ENCODE data around the gene EDA. TPM values are rescaled to one million over a fixed set of nuclear protein-coding genes. Genes with fewer than 3 reads are reported as not detected.

The EDA gene
- total and polyA plus RNA-seq, 10 of the 15 experiments (the other 5 are each of a cell fraction or from before 2014, with no cell fraction given): 0.06 TPM; not detected in 9

GRCh38 chrX:69741721-69742120 is 125.8 kb downstream of the EDA start (continued):
- TF ChIP-seq STAT1 (conservative IDR thresholded peaks at IDR 0.05) (no peak), MEF2B (IDR thresholded peaks at IDR 0.05; ENCODE audit: partially characterized antibody, poor library complexity, severe bottlenecking) (no peak), ZNF384 (IDR thresholded peaks at IDR 0.05; ENCODE audit: borderline replicate concordance, low read depth, low read length) (no peak), SUPT20H (IDR thresholded peaks at IDR 0.05; ENCODE audit: borderline replicate concordance, control insufficient read depth, low read depth, low read length) (no peak), RAD51 (IDR thresholded peaks at IDR 0.05) (no peak), NBN (IDR thresholded peaks at IDR 0.05) (no peak), CTCF (IDR thresholded peaks at IDR 0.05 in 2 of 3, conservative IDR thresholded peaks at IDR 0.05 in 1 of 3; ENCODE audit: control insufficient read depth in 2 of 3, extremely low read depth in 1 of 3, insufficient read depth in 1 of 3, low read depth in 3 of 3, low read length in 3 of 3) (no peak)
- TF ChIP-seq, protein P1, sequence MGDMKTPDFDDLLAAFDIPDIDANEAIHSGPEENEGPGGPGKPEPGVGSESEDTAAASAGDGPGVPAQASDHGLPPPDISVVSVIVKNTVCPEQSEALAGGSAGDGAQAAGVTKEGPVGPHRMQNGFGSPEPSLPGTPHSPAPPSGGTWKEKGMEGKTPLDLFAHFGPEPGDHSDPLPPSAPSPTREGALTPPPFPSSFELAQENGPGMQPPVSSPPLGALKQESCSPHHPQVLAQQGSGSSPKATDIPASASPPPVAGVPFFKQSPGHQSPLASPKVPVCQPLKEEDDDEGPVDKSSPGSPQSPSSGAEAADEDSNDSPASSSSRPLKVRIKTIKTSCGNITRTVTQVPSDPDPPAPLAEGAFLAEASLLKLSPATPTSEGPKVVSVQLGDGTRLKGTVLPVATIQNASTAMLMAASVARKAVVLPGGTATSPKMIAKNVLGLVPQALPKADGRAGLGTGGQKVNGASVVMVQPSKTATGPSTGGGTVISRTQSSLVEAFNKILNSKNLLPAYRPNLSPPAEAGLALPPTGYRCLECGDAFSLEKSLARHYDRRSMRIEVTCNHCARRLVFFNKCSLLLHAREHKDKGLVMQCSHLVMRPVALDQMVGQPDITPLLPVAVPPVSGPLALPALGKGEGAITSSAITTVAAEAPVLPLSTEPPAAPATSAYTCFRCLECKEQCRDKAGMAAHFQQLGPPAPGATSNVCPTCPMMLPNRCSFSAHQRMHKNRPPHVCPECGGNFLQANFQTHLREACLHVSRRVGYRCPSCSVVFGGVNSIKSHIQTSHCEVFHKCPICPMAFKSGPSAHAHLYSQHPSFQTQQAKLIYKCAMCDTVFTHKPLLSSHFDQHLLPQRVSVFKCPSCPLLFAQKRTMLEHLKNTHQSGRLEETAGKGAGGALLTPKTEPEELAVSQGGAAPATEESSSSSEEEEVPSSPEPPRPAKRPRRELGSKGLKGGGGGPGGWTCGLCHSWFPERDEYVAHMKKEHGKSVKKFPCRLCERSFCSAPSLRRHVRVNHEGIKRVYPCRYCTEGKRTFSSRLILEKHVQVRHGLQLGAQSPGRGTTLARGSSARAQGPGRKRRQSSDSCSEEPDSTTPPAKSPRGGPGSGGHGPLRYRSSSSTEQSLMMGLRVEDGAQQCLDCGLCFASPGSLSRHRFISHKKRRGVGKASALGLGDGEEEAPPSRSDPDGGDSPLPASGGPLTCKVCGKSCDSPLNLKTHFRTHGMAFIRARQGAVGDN (IDR thresholded peaks at IDR 0.05): no peak
